Measurements from ENCODE around the gene FFAR3. TPM values are rescaled to one million over a fixed set of nuclear protein-coding genes. Genes with fewer than 3 reads are reported as not detected.

FFAR3 gene
- total RNA-seq, 1 donor, result not detected

GRCh38 chr19:35344511-35345031, 13.7 kb upstream of the FFAR3 start:
- no peak for DNase-seq (ENCODE audit: low read depth)
- H3K4me3 ChIP-seq (ENCODE audit: low read depth, low read length), result no peak overlapping the region
- TF ChIP-seq CTCF (IDR thresholded peaks at IDR 0.05; ENCODE audit: insufficient read depth, low read depth, low read length), result no peak

- TF ChIP-seq CTCF (IDR thresholded peaks at IDR 0.05; ENCODE audit: insufficient read depth, low read depth, low read length), result no peak
- DNase-seq (ENCODE audit: low read depth), result no peak
These were observed 12.6 kb upstream of the FFAR3 start for GRCh38 chr19:35345671-35346111.

GRCh38 chr19:35346193-35347052, 11.8 kb upstream of the FFAR3 start:
- TF ChIP-seq CTCF (IDR thresholded peaks at IDR 0.05; ENCODE audit: insufficient read depth, low read depth, low read length), result no peak
- no peak overlapping the region for H3K4me3 ChIP-seq (ENCODE audit: low read depth, low read length)
- no peak for DNase-seq (ENCODE audit: low read depth)

More at GRCh38 chr19:35345671-35346111, 12.6 kb upstream of the FFAR3 start:
- no peak overlapping the region for H3K4me3 ChIP-seq (ENCODE audit: low read depth, low read length)

GRCh38 chr19:35347171-35347929, 10.9 kb upstream of the FFAR3 start, which contains the start of gene FFAR1:
TSS of gene FFAR1 (plus strand) at chr19:35347902. CDS start at chr19:35351552, 3,650 bp downstream.
- no peak within 1 kb of the TSS for H3K4me3 ChIP-seq (ENCODE audit: low read depth, low read length)
- TF ChIP-seq CTCF (IDR thresholded peaks at IDR 0.05; ENCODE audit: insufficient read depth, low read depth, low read length), result no peak
- no peak for DNase-seq (ENCODE audit: low read depth)

- no peak for DNase-seq (ENCODE audit: low read depth)
- no peak overlapping the region for H3K4me3 ChIP-seq (ENCODE audit: low read depth, low read length)
- TF ChIP-seq CTCF (IDR thresholded peaks at IDR 0.05; ENCODE audit: insufficient read depth, low read depth, low read length), result no peak
These were observed 10.3 kb upstream of the FFAR3 start for GRCh38 chr19:35347930-35348298.

GRCh38 chr19:35348911-35349611, 9.2 kb upstream of the FFAR3 start:
- H3K4me3 ChIP-seq (ENCODE audit: low read depth, low read length), result no peak overlapping the region
- TF ChIP-seq CTCF (IDR thresholded peaks at IDR 0.05; ENCODE audit: insufficient read depth, low read depth, low read length), result no peak
- DNase-seq (ENCODE audit: low read depth), result no peak

Data from fibroblast of villous mesenchyme (primary cell).